ENCODE measurements around the gene S1PR5.

S1PR5 gene

DNA sequence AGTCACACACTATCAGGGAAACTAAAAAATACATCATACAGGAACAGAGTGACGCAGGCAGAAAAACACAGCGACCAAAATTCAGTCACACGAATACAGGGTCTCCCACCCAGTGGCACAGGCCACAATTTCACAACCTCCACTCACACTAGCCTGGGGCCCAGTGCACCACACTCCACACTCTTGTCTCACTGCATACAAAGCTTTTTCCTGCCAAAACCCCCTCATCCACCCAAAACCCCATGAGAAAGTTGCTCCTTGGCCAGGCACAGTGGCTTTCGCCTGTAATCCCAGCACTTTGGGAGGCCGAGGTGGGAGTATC lies 1.2 kb downstream of the S1PR5 start:
- DNase-seq (ENCODE audit: low read depth in 3 of 3) = no peak

DNA sequence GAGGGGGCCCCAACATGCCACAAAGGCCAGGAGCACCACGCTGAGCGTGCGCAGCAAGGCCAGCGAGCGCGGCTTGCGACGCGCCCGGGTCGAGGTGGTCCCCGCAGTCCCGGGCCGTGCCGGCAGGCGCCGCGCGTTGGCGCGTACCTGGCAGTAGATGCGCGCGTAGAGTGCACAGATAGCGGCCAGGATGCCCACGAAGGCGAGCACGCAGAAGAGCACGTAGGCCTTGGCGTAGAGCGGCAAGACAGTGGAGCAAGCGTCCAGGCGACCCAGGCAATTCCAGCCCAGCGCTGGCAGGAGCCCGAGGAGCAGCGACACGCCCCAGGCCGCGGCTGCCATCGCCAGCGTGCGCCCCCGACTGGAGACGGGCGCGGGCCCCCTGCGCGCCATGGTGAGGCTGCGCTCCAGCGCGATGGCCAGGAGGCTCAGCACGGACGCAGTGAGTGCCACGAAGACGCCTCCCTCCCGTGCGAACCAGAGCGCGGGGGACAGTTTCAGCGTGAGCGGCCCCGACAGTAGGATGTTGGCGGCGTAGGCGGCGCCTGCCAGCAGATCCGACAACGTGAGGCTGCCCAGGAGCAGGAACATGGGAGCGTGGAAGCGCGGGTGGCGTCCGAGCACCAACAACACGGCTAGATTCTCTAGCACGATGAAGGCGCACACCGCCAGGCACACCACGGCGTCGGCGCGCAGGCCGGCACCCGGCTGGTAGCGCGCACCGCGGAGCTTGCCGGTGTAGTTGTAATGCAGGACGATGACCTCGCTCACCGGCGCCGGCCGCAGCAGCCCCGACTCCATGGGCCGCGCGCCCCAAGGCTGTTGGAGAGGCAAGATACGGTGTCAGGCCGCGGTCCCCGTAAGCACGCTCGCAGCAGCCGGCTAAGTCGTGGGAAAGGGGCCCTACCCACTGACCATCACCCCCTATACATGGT lies 2.8 kb downstream of the S1PR5 start:
- peak in 1 of 3 donors; percentile 12 for DNase-seq (ENCODE audit: low read depth in 3 of 3)

DNA sequence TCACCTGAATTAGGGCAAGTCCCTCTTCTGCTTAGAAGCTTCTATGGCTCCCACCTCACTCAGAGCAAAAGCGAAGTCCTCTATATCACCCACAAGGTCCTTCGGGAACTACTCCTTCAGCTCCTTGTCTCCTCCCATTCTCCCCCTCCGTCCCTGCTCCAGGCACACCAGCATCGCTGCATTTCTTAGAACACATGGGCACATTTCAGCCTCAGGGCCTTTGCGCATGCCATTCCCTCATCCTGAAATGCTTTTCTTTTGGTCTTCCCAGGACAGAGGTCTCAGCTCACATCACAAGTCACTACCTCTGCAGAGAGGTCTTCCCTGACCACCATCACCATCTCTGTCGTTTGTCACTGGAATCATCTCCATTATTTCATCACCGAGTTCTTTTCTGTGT lies 4.0 kb downstream of the S1PR5 start:
- DNase-seq (ENCODE audit: low read depth in 3 of 3) = no peak

DNA sequence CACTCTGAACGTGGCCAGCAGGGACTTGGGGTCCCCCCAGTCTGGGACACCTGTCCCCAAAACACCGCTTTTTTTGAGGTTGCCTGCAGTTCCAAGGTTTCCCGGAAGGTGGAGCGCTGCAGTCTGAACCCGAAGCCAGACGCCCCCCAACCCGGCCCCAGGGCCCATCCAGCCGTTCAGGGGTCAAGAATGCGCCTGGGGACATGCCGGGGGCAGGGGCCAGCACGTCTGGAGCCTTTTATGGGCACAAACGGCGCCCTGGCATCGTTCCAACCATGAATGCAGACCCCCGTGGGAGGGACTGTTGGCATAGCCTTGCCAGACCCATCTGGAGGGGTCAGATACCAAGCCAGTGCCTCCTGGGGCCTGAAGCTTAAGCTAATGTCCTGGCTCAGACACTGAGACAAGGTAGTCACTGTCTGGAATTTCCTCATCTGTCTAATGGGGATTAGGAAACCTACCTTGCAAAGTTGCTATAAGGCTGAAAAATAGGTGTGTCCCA lies 6.9 kb downstream of the S1PR5 start:
- peak in 2 of 3 donors; percentile 15 to 28 for DNase-seq (ENCODE audit: low read depth in 3 of 3)

DNA sequence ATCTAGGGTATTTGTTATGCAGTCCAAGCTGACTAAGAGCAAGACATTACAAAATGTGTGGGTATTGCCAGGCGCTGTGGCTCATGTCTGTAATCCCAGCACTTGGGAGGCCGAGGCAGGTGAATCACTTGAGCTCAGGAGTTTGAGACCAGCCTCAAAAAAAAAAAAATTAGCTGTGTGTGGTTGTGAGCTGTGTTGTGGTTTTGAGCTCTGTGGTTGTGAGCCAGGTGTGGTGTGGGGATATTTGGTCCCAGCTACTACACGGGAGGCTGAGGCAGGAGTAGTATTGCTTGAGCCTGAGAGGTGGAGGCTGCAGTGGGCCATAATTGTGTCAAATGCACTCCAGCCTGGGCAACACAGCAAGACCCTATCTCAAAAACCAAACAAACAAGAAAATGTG lies 8.5 kb downstream of the S1PR5 start:
- peak in 2 of 3 donors; percentile 16 to 47 for DNase-seq (ENCODE audit: low read depth in 3 of 3)

DNA sequence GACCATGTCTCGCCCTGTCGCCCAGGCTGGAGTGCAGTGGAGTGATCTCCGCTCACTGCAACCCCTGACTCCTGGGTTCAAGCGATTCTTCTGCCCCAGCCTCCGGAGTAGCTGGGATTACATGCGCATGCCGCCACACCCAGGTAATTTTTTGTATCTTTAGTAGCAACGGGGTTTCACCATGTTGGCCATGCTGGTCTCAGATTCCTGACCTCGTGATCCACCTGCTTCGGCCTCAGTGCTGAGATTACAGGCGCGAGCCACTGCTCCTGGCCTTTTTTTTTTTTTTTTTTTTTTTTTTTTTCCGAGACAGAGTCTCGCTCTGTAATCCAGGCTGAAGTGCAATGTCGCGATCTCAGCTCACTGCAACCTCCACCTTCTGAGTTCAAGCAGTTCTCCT lies 9.2 kb downstream of the S1PR5 start:
- DNase-seq (ENCODE audit: low read depth in 3 of 3) = no peak

DNA sequence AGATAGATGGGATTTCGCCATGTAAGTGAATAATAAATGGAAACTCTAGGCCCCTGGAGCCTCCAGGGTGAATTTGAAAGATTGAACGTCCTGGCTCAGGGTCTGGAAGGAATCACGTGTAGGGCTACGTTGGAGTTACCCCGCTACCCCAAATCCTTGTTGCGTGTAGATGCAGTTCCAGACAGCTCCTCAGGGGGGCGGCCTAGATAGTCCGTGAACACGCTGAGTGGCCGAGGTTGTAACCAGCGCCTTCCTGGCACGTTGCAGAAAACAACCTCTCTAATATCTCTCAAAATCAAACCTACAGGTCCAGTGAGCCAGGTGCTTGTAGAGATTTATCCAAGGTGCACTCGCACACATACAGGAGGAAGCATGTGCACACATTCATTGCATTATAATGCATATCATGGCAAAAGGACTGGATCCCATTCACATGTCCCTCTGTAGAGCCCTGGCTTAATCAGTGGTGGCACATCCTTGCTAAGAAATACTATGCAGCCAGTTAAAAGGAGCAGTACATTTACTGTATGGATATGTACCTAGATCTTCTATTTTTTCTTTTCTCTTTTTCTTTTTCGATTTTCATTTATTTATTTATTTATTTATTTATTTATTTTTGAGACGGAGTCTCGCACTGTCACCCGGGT lies 11.5 kb downstream of the S1PR5 start:
- peak; percentile 68 to 83 (median 75) for DNase-seq (ENCODE audit: low read depth in 3 of 3)

DNA sequence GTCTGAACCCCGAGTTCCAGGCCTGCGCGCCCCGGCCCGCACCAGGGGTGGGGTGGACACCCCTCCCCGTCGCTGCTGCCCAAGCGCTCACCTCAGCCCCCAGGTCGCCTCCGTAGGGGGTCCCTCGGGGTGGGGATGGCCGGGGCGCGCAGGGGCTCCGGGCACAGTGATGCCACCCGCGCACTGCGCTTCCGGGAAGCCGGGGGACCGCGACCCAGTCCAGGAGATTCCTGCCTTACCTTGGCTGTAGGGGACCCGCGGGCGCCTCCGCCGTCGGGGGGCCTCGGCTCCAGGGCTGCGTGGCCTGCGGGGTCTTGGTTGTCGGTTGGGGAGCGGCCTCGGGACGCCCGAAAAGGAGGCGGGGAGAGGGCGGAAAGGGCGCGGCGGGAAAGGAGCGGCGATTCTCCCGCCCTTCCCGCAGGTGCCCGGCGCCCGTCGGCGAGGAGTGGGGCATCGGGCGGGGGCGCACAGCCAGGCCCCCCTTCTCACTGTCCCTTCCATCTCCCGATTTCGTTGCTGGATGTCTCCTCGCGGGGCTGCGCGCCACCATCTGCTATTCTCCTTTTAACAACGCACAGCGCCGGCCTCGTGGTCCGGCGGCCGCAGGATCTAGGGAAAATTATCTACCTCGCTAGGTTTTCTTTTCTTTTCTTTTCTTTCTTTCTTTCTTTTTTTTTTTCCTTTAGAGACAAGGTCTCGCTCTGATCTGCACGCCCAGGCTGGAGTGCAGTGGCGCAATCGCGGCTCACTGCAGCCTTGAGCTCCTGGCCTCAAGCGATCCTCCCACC lies 14.1 kb downstream of the S1PR5 start, which contains the start of gene KEAP1:
TSS of gene KEAP1 (minus strand) at position 355 of the 788 bp plus-strand sequence. CDS start 3,323 bp downstream, outside the sequence.
- no peak for DNase-seq (ENCODE audit: low read depth in 3 of 3)

DNA sequence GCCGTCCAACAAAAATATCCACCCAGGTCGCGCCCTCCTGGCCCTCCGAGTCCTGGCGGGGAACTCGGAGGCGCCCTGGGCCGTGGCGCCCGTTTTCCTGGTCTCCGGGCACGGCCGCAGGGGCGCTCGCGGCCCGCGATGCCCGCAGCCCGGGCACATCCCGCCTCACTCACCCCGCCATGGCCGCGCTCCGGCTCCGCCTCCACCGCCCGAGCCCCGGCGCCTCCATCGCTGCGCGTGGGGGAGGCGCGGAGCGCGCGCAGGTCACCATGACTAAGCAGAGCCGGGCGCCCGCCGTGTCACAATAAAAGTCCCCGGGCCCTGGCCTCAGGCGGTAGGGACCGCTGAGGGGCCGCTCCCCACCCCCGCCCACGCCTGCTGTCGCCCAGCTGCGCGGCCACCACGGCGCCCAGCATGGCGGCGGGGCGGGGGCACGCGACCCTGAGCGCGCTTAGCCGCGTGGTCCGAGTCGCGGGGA lies 14.7 kb downstream of the S1PR5 start:
- DNase-seq (ENCODE audit: low read depth in 3 of 3) = peak; percentile 82 to 88 (median 86)

DNA sequence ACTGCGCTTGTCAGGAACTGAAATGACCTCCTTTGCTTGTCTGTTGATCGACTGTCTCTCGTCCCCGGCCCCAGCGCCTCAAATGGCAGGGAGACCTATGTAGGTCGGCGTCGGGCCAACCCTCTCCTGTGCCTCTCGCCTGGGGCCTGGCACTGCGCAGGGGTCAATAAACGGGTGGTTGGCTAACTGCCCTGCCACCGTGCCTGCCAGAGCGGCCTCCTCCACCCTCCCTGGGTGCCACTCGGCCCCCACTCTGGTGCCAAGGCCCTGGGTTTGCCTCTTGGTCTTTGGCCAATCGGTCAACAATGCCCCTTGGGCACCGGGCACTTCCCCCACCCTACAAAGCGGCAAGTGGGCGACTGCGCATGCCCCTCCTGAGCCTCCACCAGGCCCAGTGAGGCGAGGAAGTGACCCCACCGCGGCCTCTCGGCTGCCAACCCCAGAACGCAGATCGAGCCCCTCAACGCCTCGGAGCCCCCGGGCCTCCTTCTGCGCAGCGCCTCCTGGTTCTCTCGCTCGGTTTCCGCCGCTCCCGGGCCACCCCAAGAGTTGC lies 15.2 kb downstream of the S1PR5 start:
- DNase-seq (ENCODE audit: low read depth in 3 of 3) = peak in 1 of 3 donors; percentile 7

DNA sequence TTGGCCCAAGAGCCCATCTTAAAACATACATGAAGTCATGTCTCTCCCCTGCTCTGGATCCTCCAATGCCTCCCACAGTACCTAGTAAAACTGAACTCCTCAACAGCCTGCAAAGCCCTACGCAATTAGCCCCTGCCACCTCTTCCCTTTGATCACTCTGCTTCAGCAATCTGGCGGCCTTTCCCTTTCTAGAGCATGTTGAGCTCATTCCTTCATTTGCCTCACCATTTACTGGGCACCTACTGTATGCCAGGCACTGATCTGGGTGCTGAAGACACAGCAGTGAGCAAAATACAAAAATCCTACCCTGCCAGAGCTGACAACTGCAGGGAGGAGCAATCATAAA lies 17.0 kb downstream of the S1PR5 start:
- no peak for DNase-seq (ENCODE audit: low read depth in 3 of 3)

DNA sequence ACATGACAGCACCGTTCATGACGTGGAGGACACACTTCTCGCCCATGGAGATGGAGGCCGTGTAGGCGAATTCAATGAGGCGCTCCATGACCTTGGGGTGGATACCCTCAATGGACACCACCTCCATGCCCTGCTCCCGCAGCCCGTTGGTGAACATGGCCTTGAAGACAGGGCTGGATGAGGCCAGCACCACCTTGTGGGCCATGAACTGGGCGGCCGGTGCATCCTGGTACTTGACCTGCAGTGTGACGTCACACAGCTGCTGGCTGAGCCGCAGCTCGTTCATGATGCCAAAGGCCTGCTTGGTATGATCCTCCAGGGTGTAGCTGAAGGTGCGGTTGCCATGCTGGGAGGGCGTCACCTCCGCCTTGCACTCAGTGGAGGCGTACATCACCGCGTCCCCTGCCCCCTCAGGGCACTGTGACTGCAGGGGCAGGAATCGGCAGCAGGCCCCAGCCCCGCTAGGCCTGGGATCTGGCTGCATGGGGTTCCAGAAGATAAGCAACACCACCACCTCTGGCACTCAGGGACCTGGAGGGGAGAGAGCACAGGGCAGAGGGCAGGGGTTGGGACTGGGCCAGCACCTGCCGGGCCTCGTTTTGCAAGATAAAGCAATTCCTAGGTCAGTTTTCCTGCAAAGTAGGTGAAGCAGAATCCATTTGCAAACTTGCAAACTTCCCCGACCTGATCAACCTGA lies 17.5 kb downstream of the S1PR5 start:
- DNase-seq (ENCODE audit: low read depth in 3 of 3) = no peak

DNA sequence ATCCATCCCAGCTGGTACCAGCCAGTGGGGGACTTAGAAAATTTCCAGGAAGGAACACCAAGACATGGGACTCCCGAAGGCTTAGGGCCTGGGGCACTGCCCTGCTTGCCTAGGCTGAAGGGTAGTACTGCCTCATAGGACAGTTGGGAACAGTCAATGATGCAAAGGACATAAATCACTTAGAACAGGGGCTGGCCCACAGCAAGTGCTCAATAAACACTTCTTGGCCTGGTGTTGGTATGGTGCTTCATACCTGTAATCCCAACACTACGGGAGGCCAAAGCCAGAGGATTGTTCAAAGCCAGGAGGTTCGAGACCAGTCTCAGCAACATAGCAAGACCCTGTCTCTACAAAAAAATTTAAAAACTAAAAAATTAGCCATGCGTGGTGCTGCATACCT lies 19.9 kb downstream of the S1PR5 start:
- DNase-seq (ENCODE audit: low read depth in 3 of 3) = no peak

DNA sequence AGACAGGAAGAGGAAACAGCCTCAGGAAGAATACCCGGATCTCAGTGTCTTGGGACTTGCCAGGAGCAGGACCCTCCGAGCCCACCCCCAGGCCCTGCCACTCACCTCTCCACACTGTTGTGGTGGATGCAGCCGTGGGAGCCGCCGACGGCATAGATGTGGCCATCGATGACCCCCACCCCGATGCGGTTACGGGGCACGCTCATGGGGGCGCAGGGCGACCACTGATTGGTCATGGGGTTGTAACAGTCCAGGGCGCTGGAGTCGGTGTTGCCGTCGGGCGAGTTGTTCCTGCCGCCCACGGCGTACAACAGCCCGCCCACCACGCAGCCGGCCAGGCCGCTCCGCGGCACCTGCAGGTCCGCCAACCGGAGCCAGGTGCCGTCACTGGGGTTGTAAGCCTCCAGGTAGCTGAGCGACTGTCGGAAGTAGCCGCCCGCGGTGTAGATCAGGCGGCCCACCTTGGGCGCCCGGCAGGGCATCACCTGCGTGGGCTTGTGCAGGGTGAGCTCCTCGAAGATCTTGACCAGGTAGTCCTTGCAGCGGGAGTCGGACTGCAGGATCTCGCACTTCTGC lies 25.7 kb downstream of the S1PR5 start:
- no peak for DNase-seq (ENCODE audit: low read depth in 3 of 3)

DNA sequence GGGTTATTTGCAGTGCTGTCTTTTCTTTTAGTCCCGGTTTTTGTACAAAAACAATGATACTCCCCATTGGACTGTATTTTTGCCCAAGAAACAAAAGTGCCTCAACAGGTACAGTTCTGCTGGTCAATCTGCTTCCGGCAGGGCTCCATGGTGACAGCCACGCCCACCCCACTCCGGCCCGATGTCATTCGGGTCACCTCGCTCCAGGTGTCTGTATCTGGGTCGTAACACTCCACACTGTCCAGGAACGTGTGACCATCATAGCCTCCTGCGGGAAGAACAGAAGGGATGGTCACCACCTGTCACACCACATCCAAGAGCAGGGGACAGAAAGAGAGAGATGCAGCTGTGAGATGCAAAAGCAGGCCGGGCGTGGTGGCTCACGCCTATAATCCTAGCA lies 30.7 kb downstream of the S1PR5 start:
- no peak for DNase-seq (ENCODE audit: low read depth in 3 of 3)

DNA sequence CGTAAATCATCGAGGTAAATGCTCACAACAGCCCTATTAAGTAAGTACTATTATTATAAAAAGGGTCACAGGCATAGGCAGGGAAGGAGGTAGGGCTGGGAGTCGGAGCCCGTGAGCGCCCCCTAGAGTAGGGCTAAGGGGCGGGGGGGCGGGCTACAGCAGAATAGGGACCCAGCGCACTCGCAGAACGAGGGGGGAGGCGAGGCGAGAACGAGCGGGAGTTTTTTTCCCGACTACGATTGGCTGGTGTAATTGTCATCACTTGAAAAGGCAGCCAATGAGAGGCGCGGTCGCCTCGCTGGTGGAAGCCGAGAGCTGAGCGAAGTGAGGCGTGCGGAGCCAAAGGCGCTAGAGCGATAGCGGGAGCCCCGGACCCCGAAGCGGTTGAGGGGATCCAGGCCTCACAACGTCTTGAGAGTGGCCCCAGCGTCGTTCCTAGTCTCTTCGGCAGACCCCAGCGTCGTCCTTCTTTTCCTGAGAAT lies 38.3 kb downstream of the S1PR5 start:
- DNase-seq (ENCODE audit: low read depth in 3 of 3) = peak; percentile 75 to 82 (median 81)

DNA sequence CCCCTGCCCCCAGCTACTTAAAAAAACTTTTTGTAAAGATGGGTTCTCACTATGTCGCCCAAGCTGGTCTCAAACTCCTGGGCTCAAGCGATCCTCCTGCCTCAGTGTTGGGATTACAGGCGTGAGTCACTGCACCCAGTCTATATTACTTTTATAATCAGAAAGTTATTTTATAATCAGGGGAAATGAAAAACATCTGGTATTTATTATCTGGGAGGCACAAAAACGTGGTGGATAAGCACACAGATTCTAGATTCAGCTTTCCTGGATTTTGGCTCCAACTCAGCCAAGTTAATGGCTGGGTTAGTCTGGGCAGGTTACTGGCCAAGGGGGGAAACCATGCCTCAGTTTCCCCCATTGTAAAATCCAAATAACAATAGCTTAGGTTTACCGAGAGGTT lies 38.8 kb downstream of the S1PR5 start:
- no peak for DNase-seq (ENCODE audit: low read depth in 3 of 3)

DNA sequence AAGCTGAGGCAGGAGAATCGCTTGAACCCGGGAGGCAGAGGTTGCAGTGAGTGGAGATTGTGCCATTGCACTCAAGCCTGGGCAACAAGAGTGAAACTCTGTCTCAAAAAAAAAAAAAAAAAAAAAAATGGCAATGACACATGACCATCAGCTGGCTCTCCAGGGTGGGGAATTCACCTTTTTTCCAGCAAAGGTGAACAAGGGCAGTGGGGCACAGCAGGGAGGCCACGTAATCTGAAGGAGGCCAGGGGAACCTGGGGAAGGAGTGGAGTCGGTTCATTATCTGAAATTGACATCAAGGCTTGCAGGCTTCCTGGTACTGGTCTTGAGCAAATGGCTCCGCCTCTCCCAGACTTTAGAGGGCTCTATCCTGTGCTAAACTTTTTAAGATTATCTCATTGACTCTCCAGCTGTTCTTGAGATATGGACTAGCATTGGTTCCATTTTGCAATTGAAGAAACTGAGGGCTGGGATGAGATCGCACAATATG lies 42.2 kb downstream of the S1PR5 start:
- DNase-seq (ENCODE audit: low read depth in 3 of 3) = no peak

DNA sequence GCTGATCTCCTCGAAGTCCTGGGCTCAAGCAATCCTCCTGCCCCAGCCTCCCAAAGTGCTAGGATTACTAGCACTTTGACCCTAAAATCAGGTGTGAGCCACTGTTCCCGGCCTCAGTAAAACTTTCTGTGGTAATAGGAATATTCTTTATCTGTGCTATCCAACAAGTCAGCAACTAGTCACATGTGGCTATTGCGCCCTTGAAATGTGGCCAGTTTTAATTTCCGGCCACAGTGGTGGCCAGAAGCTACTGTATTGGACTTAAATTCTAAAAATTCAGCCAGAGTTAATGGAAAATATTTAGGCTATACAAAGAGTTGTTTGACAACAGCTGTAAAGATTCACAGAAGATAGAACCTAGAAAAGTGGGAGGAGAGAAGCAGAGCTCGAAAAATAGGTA lies 44.1 kb downstream of the S1PR5 start:
- no peak for DNase-seq (ENCODE audit: low read depth in 3 of 3)

DNA sequence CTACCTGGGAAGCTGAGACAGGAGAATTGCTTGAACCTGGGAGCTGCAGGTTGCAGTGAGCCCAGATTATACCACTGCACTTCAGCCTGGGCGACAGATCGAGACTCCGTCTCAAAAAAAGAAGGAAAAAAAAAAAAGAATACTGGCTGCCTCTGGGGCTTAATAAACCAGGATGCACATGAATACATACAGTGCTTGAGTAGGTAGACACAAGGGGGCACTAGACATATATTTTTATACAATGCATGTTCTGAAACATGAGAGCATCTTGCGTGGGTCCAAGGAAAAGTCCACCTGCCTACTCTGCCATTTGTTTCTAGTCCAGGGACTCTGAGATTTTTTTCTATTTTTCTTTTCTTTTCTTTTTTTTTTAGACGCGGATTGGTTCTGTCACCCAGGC lies 45.3 kb downstream of the S1PR5 start:
- no peak for DNase-seq (ENCODE audit: low read depth in 3 of 3)
